Activated CD4-positive, alpha-beta T cell treated with anti-CD3 and anti-CD28 coated beads, Interleukin-2, amount 50 U/mL, for 16 hours (primary cell): ENCODE measurements around the gene IL34.
"Not testable (repeated sequence)": the region's sequence is repeated elsewhere in the genome, so short reads cannot be mapped to it uniquely, and the experiment has no call there.

ENCODE experiments used
- DNase-seq: peaks from one replicate; pipeline ENCODE4 v3.0.0-alpha.2; 2020

Gene IL34

DNA sequence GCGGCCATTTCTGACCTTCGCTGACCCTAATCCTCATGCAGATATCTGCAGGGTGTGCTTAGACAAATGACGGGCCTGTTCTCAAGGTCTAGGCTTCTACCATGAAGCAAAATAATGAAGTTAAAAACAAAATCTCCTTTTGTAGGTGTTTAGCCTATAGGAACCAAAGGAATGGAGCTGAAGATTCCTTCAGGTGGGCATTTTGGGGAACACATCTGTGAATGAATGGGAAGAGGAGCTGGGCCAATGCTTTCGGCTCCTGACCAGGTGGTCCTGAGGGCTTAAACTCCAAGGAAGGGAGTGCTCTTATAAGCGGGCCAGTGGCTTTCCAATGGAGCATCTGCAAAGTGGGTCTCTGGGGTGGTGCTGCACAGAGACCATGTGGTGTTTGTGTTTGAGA lies 14.1 kb upstream of the IL34 start:
- no peak for DNase-seq

DNA sequence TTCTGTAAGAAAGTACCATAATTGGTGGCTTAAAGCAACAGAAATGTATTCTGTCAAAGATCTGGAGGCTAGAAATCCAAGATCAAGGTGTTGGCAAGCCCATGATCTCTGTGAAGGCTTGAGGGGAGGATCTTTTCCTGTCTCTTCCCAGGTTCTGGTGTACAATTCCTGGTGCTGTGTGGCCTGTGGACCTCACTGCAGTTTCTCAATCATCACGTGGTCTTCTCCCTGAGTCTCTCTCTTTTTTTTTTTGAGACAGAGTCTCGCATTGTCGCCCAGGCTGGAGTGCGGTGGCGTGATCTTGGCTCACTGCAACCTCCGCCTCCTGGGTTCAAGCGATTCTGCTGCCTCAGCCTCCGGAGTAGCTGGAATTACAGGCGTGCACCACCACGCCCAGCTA lies 12.7 kb upstream of the IL34 start:
- DNase-seq: not testable (repeated sequence)

DNA sequence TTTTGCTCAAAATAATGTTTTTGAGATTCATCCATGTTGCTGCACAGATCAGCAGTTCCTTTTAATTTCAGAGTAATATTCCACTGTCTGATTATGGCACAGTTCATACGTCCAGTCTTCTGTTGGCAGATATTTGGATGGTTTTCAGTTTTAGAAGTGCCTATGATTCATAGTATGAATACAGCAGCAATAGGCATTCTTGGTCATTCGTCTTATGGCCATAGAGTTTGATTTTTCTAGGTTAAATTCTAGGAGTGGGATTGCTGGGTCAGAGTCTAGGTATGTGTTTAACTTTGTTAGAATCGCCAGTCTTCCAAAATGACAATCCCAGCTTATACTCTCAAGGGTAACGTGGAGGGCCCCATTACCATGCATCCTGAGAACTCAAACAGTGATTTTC lies 11.5 kb upstream of the IL34 start:
- no peak for DNase-seq

DNA sequence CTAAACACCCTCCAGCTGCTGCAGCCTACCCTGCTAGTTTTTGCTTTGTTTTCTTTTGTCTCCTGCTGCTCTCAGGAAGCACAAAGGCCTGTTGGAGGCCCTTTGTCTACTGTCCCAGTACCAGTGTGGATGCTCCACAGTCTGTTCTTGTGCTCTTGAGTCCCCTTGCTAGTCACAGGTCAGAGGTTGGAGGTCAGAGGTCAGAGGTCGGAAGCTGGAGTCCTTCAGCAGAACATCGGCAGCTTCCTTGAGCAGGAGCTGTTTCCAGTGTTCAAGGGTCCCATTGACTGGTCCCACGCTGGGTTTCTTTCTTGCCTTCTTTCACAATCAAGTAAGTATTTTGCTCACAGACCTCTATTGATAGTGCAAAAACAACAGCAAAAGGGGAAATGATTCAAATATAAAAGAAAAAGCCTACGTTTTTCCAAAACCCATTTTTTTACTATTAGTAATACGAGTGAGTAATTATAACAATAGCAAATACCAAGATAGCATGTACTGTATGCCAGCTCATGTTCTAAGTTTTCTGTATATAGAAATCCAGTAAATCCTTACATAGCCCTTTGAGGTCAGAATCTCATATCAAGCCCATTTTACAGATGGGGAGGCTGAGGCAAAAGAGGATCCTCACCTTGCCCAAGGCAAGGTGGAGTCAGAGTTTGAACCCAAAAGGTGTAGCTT lies 10.9 kb upstream of the IL34 start:
- DNase-seq: no peak

DNA sequence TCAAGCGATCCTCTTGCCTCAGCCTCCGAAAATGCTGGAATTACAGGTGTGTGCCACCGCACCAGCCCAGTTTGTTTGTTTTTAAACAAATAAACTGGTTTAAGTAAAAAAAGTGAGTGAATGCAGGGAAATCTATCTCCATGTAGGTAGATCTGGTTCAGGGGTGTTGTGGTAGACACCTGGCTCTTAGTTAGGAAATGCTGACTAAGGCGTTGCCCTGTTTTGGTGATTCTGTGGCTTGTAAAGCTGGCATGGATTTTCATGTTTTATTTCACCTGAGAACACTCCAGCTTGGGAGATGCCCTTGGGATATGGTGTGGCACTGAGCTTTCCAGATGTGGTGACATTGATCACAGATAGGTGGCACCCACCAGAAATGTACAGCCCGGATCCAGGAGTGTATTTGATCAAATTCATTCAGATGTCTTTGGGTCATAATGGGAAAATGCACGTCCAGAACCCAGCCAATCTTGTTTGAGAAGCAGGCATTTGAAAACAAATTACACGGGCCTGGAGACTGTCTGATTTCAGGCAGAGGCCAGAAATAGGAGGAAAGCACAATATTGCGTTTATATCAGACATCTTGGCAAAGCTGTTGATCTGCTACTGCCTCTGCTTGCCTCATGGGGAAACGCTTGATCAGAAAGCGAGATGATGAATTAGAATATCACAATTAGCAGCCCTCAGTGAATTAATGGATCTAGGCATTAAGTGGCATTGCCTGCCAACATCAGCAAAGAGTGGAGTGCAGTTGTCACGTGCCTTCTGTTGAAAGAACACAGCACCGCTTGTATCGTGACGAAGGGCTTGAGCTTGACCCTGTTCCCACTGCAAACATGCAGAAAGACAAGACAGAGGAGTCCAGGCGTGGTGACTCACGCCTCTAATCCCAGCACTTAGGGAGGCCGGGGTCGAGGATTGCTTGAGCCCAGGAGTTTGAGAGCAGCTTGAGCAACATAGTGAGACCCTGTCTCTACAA lies 7.3 kb upstream of the IL34 start:
- no peak for DNase-seq

DNA sequence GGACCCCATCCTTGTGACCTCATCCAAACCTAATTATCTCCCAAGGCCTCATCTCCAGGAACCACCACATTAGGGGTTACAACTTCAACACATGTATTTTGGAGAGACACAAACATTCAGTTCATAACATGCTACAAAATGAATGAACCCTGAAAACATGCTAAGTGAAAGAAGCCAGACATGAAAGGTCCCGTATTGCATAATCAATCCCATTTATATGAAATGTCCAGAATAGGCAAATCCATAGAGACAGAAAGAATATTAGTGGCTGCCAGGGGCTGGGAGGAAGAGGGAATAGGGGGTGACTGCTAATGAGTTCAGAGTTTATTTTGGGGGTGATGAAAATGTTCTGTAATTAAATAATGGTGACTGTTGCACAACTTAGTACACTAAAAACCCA lies 3.7 kb upstream of the IL34 start:
- DNase-seq: no peak

DNA sequence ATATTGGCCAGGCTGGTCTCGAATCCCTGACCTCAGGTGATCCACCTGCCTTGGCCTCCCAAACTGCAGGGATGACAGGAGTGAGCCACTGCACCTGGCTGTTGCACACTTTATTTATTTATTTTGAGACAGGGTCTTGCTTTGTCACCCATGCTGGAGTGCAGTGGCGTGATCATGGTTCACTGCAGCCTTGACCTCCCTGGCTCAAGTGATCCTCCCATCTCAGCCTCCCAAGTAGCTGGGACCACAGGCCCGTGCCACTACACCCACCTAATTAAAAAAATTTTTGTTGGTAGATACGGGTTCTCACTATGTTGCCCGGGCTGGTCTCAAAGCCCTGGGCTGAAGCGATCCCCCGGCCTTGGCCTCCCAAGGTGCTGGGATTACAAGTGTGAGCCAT lies 3.1 kb upstream of the IL34 start:
- not testable (repeated sequence) for DNase-seq

DNA sequence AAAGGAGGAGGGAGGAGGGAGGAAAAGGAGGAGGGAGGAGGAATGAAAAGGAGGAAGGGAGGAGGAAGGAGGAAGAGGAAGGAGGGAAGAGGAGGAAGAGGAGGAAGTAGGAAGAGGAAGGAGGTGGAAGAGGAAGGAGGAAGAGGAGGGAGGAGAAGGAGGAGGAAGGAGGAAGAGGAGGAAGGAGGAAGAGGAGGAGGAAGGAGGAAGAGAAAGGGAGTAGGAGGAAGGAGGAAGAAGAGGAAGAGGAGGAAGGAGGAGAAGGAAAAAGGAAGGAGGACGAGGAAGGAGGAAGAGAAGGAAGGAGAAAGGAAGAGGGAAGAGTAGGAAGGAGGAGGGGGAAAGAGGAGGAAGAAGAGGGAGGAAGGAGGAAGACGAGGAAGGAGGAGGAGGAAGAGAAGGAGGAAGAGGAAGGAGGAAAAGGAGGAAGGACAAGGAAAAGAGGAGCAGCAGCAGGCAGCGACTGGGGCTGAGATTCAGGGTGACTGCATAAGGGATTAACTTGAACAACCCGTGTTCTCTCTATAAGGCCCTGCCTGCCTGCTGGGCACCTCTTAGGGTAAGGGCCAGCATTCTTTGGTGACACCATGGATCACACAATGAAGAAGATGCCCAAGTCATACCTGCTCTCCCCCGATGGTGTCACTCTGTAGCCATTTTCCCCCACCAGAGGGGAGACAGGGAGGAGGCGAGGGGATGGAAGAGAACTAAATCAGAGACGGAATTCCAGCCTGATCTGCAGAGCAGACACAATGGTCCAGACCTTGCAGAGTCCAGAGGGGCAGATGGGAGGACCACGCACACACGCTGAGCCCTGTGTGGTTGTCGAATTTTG lies 1.4 kb upstream of the IL34 start:
- no peak for DNase-seq

DNA sequence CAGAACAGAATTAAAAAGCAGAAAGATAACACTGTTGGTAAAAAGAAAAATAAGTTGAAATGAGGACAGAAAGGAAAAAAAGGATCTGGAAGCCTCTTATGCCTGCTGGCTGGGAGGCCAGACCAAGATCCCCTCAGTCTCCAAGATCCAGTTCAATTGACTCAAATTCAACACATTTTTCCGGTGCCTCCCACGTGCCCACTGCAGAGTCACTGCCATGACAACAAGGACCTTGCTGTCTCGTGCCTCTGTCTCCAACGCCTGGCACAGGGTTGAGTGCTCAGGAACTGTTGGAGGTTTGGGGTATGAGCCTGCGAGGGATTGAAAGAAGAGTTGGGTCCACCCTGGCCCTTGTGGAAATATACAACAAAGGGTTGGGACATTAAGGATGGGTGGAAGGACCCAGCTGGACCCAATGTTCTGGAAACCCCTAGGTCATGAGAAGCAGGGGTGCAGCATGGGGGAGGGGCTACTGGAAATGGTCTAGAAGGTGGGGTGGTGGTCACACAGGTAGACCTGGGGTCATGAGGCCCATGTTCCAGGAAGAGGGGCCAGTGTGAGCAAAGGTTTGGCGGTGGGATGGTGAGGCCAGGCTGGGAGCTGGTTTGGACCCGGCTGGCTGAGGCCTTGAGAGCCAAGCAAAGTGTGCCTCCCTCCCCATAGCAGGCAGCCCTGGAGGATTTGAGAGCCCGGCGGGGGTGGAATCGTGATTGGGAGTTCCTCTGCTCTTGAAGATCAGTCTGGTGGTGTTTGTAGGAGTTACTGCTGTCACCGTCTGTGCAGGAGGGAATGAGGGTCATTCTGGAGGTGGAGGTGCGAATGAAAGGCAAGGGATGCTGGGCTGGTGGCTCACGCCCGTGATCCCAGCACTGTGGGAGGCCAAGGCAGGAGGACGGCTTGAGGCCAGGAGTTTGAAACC lies 1.3 kb downstream of the IL34 start:
- DNase-seq: no peak

DNA sequence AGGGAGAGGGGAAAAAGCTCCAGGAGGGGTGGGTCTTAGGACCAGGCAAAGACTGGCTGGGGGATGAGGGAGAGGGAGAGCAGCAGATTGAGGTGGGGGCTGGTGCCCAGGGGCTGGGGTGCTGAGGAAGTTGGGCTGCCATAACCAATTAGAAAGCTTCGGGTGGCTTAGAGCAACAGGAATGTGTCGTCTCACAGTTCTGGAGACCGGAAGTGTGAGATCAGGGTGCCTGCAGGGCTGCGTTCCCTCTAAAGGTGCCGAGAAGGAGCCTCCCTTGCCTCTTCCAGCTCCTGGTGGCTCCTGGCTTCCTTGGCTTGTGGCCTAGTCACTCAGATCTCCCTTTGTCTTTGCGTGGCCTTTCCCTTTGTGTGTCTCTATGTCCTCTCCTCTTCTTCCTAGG lies 2.2 kb downstream of the IL34 start:
- no peak for DNase-seq

DNA sequence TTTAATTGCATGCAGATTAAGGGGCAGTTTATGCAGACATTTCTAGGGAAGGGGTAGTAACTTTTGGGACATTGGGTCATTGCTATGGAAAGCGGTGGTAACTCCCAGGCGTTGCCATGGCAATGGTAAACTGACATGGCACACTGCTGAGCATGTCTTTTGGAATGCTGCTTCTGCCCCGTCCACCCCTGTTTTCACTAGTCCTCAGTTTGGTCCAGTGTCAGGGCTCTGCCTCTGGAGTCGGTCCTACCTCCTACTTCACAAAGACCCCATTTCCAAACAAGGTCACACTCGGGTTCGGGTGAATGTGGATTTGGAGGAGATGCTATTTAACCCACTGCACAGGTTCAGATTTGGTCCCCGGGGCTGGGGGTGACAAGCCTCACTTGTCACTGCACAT lies 2.9 kb downstream of the IL34 start:
- DNase-seq: no peak

DNA sequence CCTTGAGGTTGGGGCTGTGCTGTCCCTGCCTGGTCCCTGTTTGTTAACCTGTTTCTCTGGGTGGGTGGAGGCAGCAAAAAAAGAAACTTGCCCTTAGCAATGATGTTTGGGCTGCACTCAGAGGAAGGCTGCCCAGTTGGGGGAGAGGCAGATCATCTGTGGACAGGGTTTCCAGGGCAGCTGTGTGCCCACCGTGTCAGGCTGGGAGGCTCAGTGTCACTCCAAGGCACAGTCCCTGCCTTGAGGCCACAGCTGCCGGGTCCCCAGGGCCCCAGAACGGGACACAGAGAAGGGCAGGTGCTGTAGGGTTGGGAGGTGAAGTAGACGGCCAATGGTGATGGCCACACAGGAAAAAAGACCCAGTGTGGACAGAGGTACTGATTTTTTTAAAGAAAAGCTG lies 3.9 kb downstream of the IL34 start:
- DNase-seq: no peak

DNA sequence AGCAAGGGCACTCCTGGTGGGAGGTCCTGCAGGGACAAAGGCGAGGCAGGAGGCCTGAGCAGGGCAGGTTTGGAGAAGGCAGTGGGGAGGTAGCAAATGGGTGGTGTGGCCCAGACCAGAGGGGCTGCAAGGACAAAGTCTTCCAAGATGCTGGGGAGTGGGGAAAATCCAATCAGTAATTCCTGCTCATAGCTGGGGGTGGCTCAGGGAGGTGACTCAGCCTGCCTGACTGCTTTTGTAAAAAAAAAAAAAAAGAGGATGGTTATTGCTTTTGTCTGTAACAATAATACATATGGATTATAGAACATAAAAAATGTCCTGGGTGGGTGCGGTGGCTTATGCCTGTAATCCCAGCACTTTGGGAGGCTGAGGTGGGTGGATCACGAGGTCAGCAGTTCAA lies 5.2 kb downstream of the IL34 start:
- DNase-seq: no peak

DNA sequence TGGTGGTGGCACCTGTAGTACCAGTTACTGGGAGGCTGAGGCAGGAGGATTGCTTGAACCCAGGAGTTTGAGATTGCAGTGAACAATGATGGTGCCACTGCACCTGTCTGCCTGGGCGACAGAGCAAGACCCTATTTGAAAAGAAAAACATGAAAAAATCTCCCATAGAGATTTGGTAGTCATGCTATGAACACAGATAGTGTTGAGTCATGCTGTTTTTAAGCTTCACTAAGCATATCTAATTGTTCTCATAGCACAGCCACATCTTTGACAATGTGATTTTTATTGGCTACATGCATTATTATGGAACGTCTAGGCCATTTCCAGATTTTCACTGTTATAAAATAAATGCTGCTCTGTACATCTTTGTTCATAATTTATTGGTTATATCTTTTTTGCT lies 6.0 kb downstream of the IL34 start:
- DNase-seq: no peak

DNA sequence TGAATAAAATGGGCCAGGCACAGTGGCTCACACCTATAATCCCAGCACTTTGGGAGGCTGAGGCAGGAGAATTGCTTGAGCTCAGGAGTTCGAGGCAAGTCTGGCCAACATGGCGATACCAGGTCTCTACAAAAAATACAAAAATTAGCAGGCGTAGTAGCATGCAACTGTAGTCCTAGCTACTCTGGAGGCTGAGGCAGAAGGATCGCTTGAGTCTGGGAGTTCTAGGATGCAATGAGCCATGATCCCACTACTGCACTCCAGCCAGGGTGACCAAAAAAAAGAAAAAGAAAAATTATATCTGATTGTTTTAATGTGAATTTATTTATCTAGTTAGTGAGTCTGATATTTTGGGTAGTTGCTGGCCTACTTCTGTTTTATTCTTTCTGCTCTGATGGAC lies 7.0 kb downstream of the IL34 start:
- DNase-seq: no peak

DNA sequence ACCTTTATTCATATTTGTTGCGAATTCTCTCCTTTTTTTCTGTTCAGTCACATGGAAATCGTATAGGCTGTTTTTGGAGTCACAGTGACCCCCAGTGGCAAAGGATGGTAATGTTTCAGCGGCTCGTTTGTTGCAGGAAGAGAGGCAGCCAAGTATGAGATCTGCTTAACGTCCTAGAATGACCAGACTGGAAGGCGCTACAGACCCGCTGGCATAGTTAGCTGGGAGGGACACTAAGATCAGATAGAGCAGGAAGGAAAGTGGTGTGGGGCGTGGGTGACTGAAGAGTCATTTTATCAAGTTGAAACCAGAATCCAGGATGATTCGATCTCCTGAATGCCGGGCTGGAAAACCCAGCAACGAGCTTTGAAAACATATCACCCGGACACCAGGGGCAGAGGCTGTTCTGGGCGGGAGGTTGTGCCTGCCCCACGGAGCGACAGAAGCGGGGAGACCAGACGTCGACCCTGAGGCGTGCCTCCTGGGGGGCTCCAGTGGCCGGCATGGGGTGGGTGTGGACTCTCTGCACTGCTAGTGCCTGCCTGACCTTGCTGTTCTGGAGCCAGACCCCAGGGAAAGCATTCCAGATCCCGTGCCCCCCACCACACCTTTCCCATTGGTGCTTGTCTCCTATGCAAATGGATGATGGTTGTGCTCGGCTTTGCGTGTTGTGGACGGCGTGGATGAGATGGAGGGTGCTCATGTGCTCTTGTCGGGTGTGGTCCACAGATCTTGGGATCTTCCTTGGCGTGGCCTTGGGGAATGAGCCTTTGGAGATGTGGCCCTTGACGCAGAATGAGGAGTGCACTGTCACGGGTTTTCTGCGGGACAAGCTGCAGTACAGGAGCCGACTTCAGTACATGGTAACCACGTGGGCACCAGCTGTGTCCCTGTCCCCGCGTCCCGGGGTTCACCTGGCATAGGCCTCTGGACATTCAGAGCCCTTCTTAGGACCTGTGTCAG lies 7.7 kb downstream of the IL34 start:
- DNase-seq: peak; percentile 83

DNA sequence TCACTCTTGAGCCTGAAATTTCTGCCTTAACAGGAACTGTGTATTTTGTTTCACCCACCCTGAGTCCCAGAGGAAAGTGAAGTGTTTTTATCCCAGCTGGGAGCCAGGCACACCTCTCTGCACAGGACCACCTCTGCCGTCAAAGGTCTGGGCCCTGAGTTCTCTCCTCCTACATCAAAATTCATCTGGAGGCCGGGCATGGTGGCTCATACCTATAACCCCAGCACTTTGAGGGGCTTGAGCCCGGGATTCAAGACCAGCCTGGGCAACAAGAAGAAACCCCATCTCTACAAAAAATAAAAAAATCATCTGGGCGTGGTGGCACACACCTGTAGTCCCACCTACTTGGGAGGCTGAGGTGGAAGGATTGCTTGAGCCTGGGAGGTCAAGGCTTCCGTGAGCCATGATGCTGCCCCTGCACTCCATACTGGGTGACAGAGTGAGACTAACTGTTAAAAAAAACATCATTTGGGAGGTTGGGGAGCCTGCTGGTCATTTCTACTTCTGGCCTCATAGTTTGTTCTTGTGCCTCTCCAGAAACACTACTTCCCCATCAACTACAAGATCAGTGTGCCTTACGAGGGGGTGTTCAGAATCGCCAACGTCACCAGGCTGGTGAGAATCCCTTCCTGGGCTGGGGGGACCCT lies 9.8 kb downstream of the IL34 start:
- no peak for DNase-seq

DNA sequence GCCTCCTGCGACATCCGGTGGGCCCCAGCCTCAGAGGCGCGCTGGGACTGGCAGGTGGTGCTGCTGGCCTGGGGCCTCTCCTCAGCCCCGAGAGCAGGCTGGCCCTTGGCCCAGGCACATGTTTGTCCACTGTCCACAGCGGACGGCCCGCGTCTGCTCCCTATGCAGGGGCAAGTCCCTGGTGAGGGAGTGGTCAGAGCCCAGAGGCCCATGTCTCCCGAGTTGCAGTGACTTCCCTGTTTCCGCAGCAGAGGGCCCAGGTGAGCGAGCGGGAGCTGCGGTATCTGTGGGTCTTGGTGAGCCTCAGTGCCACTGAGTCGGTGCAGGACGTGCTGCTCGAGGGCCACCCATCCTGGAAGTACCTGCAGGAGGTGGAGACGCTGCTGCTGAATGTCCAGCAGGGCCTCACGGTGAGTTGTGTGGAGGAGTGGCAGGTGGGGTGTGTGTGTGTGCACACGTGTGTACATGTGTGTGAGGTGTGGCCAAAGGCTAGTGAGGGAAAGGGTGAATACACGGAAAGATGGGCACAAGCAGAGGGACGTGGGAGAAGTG lies 10.4 kb downstream of the IL34 start:
- DNase-seq: no peak

DNA sequence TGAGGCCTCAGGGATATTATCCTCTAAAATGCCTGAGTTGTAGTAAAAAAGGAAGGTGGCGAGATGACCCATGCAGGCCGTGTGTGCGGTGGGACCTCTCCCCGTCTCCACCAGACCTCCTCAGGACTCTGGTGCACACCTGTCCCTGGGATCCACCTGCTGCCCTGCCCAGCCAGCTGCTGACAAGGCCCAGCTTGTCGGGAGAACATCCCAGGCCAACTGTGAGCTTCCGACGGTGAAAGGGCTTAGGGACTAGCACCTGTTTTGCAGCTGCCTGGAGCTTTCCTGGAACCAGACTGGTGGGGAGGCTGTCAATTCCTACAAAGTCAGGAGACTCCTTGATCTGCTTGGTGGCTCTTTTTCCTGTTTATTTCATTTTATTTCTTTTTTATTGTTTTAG lies 11.6 kb downstream of the IL34 start:
- DNase-seq: no peak

DNA sequence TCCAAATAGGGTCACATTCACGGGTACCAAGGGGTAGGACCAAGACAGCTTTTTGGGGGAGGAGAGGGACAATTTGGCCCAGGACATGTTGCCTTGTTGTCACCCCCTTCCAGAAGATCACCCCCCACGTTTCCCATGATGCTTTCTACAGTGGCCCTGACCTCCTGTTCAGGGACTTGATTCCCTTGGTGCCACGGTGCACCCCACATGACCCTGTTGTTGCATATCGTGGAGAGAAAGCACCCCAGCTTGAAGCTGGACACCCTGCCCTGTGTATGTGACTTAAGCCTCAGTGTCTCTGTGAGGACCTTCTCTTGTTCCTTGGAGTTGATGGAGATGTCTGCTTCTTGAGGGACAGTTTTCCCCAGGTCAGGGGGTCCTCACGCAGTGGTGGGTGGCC lies 12.6 kb downstream of the IL34 start:
- no peak for DNase-seq
